GM18907 (cell line): Measurements from ENCODE around the gene KLHL36.
A peak's percentile ranks its signal among the peaks of the same experiment; 100 is the strongest.
"Not testable (repeated sequence)": the region's sequence is repeated elsewhere in the genome, so short reads cannot be mapped to it uniquely, and the experiment has no call there.

ENCODE experiments used
- ATAC-seq: cut with Tn5 transposase; IDR thresholded peaks from one replicate; pipeline ENCODE4 v1.9.1; 2021; ENCODE audit warnings: mild to moderate bottlenecking, moderate library complexity; ENCODE audit not compliant: unreplicated experiment

KLHL36 gene

DNA sequence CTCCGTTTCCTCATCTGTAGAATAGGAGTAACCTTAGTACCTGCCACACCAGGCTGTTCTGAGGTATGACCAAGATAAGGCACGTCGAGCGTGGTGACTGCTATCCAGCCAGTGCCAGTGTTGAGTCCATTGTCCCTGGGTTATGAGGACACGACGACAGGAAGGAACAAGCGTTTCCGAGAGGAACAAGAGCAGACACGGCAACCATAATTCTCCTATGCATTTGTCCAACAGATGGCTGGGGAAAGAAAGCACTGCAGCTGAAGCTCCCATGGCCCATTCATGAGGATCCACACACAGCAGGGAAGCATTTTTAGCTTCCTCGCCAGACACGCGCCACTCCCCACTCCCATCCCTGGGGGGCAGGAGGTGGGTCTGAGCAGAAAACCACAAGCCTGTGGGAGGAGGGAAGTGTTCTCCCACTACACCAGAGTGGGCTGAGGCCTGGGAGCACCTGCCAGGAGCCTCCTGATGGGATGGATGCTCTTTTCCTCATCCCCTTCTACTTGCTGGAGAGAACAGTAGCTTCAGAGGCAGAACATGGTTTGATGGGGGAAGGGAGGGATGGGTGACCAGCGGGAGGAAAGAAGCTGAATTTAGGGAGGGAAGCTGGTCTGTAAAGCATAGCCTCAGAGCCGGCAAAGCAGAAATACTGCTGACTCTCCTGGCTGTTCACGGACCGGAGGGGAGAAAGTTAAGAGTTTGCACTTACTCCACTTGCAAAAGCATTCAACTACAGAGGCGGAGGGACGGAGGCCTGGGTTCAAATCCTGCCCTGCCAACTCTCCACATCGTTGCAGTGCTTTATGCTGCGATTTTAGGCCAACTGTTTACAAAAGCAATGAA lies 33.1 kb upstream of the KLHL36 start:
- no peak for ATAC-seq

DNA sequence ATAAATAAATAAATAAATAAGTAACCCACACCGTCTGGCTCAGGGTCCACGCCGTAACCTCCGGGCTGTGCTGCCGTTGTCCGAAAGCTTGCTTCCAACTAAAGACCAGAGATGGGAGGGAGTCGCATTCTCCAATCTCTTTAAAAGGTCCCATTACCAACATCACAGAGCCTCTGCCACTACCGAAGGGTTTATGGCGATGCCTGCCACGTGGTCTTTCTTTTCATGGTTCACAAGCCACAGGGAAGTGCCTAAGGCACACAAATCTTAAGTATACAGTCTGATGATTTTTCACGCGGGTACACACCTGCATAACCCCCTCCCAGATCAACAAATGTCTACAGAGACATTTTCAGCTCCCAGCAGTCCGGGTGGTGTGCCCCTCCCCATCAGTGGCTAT lies 31.8 kb upstream of the KLHL36 start:
- ATAC-seq, result no peak

DNA sequence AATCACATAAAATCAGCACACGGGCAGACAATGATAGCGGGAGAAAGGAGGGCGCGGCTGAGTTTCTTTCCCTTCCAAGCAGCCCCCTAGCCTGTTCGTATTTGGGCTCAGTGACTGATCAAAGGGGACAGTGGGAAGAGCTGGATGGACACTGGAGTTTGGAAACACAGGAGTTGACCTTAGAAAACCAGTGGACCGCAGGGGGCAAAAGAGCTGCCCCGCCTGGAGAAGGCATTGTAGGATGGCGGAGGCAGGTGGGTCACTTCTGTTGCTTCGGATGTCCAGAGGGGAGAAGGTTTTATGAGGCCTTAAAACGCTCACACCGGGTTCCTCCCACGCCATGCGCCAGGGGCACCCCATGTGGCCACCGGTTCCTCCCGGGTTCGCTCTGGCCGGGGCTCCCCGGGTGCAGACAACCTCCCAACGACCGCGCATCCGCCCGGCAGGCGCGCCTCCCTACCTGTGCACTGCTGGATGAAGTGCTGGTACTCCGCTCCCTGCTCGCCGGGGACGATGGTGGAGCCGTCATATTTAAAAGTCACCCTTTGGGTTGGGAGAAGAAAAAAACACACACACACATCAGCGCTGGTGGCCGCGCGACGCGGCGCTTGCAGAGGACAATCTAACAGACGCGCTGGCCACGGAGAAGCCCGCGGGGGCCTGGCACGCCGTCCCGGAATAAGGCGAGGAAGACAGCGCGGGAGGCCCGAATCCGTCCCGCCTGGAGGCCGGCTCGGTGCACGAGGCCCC lies 31.1 kb upstream of the KLHL36 start:
- ATAC-seq, result peak; percentile 37

DNA sequence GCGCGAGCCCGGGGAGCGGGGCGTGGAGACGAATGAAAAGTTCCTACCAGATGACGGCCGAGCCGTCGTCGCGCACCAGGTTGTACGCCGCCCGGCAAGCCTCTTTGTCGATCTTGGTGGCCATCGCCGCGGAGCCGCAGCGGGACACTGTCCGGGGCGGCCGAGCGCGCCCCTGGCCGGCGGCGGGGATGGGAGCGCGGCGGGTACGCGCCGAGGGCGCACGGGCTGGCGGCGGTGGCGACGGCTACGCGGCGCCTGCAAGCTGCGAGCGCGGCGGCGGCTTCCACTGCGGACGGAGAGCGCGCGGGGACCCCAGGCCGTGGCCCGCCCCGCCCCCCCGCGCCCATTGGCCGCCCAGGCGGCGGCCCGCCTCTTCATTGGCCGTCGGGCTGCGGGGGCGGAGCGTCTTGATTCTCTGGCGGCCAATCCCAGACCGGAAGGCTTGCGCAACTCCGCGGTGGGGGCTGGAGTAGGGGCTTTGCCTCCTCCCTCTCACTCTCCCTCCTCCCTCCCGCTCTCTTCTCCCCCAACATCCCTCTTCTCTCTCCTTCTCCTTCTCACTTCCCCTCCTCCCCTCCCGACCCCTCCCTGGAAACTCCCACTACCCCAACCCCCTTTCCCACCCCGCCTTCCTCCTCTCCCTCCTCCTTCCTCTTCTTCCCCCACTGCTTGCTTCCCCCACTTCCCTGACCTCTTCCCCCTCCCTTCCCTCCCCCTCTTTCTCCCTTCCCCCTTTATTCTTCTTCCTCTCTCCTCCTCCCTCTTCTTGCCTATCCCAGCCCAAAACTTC lies 30.3 kb upstream of the KLHL36 start, which contains the start of gene COTL1:
Gene COTL1, minus strand, starts transcription at position 288 of the 790 bp plus-strand sequence. Its CDS starts 164 bp downstream, at position 124.
- peak; percentile 83 for ATAC-seq

DNA sequence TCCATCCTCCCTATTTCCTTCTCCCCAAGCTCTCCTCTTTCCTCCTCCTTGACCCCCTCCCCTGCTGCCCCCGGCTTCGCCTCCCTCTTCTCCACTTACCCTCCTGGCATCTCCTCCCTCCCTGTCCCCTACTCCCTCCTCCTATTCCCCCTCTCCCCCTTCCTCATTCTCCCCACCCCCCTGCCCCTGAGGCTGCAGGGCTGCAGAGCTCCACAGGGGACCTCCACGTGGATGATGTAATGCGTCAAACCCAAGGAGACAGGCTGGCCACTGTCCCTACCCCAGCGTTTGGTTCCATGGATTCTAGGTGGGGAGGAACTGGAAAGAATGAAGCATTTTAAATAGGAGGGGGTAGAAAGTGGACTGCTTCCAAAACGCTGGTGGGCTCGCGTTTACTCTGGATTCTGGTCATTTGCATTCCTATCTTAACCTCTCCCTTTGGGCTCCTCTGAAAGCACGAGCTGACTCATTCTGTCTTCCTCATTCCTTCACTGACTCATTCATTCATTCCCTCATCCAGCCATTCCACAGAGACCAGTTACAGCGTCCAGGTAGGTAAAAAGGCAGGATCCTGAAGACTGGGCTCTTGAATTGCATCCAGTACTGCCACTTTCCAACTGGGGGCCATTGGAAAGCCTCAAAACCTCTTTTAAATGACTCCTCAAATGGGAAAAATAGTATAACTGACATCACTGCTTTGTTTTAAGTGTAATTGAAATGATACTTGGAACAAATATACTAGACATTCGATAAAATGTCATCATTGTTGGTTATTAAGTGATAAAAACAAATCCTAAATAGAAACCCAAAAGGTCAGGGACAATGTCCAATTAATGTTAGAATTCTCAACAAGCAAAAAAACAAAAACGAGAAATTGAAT lies 29.5 kb upstream of the KLHL36 start:
- ATAC-seq, result no peak

DNA sequence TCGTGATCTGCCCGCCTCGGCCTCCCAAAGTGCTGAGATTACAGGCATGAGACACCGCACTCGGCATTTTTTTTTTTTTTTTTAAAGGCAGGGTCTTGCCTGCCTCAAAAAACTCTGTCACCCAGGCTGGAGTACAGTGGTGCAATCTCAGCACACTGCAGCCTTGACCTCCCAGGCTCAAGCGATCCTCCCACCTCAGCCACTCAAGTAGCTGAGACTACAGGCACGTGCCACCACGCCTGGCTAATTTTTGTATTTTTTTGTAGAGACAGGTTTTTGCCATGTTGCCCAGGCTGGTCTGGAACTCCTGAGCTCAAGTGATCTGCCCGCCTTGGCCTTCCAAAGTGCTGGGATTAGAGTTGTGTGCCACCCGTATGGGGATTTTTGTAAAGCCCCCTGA lies 27.4 kb upstream of the KLHL36 start:
- ATAC-seq, result not testable (repeated sequence)

DNA sequence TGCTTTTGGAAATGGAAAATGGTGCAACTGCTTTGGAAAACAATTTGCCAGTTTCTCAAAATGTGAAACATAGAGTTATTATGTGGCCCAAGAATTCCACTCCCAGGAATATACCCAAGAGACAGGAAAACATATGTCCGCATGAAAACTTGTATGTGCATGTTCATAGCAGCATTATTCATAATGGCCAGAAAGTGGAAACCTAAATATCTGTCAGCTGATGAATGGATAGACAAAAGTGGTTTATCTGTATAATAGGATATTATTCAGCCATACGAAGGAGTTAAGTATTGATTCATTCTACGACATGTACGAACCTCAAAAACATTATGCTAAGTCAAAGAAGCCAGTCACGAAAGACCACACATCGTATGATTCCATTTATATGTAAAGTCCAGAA lies 22.8 kb upstream of the KLHL36 start:
- no peak for ATAC-seq

DNA sequence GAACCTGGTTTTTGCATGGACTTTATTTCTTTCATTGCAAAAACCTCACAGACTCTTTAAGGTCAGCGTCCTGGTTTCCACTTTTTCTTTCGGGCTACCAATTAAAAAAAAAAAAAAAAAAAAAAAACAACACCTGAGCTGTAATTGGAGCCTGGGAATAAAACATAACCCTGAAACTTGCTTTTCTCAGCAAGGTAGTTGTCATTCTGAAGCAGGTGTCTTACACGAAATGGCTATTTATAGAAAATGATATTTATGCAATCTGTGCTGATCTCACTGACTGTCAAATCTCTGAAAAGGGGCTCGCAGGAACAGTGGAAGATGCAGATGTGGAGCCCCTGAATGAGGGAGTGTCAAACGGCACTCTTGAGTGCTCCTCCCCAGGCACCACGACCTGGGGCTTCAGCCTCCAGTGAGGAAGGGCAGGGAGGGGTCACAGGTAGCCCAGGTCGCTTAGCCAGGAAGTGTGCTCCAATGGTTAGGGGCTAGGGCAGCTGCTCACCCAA lies 20.0 kb upstream of the KLHL36 start:
- ATAC-seq, result no peak

DNA sequence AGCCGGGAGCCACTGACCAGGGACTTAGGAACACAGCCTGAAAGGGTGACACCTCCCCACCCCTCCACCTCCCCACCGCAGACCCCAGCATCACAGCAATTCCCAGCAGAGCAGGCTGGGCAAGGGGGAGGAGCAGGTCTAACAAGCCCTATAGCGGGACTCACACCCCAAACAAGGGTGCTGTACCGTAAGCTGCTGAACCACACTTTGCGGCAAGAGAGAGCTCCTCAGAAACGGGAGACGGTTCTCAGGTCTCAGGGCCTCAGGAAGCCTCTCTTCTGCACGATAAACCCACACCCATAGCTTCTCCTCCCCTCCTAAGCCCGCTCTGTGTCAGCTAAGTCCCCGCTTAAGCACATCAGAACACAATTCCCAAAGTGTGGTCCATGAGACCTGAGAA lies 18.7 kb upstream of the KLHL36 start:
- ATAC-seq, result no peak

DNA sequence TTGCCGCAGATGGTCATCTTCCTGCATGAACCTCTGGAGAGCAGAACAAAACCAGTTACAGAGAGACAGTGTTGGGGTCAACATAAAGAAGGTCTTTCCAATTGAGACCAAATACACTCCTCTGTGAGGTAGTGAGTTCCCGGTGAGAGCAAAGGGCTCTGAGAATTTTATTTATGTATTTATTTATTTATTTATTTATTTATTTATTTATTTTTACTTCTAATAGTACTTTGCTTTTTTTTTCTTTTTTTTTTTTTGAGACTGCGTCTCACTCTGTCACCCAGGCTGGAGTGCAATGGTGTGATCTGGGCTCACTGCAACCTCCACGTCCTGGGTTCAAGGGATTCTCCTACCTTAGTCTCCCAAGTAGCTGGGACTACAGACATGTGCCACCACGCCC lies 18.3 kb upstream of the KLHL36 start:
- ATAC-seq, result no peak

DNA sequence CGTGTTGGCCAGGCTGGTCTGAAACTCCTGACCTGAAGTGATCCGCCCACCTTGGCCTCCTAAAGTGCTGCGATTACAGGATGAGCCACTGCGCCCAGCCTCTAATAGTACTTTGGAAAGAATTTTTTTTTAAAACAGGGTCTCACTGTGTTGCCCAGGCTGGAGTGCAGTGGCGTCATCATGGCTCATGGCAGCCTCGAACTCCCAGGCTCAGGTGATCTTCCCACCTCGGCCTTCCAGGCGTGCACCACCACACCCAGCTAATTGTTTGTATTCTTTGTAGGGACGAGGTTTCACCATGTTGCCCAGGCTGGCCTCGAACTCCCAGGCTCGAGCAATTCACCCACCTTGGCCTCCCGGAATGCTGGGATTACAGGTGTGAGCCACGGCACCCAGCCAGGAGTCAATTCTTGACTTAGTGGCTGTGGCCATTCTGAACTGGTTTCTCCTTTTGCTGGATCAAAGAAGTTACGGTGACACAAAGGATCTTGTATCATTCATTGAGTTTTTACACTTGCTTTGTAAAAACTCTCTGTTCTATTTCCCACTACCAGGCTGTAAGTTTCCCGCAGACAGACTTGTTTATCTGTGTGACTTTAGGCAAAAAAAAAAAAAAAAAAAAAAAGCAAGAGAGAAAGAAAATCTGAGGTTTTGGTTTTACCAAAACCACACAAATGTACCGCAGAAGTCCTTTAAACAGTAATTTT lies 17.7 kb upstream of the KLHL36 start:
- no peak for ATAC-seq

DNA sequence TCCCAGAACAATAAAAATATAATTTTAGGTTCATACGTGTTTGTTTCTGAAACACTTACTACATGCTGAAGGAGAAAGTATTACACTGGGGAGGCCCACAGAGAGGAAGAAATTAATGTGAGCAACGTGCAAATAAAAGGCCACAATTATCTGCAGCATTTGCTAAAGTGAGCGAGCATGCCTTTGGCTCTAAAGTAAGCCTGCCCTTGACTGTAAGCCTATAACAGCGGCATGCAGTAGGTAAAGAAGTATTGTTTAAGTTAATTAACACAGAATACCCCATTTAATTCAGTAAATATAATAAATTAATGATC lies 17.2 kb upstream of the KLHL36 start:
- no peak for ATAC-seq

DNA sequence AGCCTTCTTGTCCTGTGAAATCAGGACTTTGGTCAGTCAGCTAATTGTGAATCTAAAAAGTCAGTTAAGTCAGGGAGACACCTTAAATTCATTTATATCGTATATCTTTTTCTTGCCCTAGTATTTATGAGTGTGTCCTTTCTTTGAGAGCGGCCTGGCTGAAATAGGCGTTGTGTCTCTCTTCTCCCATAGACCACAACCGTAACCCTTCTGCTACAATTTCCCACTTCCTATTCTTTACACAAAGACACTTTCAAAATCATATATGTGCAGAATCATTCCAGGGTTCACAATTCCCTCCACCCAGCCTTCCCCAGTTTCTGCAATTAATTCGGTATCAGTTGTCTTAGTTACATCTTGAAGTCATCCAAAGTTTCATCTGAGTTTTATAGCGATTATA lies 16.4 kb upstream of the KLHL36 start:
- no peak for ATAC-seq

DNA sequence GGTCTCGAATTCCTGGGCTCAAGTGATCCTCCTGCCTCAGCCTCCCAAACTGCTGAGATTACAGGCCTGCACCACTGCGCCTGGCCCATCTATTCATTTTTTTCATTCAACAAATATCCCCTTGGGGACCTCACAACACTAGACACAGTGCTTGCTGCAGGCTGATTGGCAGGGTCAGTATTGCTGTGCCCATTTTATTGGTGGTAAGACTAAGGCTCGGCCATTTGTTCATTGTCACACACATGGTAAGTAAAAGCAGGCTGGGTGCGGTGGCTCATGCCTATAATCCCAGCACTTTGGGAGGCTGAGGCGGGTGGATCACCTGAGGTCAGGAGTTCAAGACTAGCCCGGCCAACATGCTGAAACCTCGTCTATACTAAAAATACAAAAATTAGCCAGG lies 15.4 kb upstream of the KLHL36 start:
- ATAC-seq, result not testable (repeated sequence)

DNA sequence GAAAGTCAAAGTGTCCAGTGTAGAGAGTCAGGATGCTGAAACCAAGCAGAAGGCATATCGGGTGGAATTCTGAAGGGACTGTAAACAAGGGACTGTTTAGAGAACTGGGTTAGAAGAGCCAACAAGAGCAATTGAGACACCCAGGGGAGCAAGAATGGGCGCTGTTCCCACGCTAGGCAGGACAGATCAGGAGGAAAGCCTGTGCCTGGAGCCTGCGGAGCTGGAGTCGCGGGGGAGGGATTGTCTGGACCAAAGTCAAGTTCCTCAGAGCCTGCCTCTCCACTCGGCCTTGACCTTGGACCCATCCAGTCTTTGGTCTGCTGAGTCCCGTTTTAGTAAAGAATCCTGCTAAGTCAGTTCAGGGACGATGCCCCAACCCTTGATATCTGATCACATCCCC lies 14.7 kb upstream of the KLHL36 start:
- ATAC-seq, result no peak

DNA sequence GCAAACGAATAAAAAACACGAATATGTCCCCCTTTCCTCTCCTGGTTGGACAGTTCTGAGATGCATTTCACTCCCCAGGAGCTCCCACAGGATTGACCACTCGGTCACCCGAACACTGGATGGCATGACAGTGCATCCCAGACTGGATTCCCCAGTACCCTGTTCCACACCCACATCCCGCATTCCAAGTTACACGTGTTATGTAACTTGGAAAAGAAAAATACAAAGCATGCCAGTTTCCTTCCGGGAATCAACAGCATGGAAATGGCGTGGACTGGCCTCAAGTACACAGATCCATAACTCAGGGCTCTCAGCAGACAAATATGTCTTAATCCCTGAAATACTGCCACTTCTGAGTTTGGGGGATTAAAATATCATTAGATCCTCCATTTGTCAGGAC lies 12.6 kb upstream of the KLHL36 start:
- ATAC-seq, result no peak

DNA sequence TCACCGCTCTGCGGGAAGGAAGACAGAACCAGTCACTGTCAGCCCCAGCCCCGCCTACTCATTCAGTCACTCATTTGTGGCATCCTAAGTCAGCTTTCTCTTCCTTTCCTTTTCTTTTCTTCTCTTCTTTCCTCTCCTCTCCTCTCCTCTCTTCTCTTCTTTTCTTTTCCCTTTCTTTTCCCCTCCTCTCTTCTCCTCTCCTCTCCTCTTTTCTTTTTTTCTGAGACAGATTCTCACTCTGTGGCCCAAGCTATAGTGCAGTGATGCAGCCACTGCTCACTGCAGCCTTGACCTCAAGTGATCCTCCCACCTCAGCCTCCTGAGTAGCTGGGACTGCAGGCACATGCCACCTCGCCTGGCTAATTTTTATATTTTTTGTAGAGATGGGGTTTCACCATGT lies 10.6 kb upstream of the KLHL36 start:
- no peak for ATAC-seq

DNA sequence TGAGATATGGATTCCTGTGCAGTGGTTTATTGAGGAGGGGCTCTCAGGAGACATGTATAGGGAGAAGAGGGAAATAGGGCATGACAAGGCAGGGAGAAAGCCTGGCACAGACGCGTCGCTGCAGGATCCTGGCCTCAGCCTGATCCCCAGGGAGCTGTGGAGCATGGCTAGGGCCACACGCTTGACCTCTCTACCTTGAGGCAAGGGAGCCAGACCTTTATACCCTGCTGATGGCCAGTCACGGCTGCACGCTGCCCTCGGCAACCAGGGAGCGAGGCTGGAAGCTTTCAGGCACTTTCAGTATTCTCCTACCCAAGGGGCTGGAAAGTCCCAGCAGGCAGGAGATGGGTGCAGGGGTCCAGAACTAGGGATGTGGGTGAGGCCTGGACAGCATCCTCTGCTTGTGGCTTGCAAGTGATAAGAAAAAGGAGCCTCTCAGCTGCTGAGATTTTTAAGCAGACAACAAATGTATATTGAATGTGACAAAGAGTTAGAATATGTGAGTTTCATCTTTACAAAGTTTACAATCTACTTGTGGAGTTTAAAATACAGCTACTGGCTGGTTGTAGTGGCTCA lies 10.0 kb upstream of the KLHL36 start:
- ATAC-seq, result no peak

DNA sequence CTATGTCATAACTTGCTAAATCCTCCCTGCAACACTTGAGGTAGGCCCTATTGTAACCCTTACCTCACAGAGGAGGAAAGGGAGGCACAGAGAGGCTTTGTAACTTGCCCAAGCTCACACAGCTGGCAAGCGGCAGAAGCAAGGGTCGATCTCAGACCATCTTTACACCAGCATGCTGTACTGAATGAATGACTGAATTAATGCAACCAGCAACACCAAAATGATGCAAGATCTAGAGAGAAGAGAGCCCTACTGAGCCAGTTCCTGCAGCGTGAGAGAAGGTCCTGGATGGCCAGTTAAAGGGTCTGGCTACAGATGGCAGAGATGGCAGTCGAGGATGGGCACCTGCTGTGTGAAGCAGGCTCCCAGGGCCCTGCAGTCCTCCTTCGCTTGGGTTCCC lies 8.2 kb upstream of the KLHL36 start:
- no peak for ATAC-seq
